GM19468 (cell line): ENCODE results near the gene CISD3.
"Not testable (repeated sequence)": the region's sequence is repeated elsewhere in the genome, so short reads cannot be mapped to it uniquely, and the experiment has no call there.

Experiments used
- ATAC-seq: cut with Tn5 transposase; IDR thresholded peaks from one replicate; pipeline ENCODE4 v1.9.1; 2021; ENCODE audit warnings: mild to moderate bottlenecking, moderate library complexity, moderate number of reproducible peaks; ENCODE audit not compliant: unreplicated experiment; ENCODE audit errors: extremely low read depth

Gene CISD3

GRCh38 chr17:38724337-38724988, 5.7 kb upstream of the CISD3 start:
- no peak for ATAC-seq

- ATAC-seq: no peak
Observed at GRCh38 chr17:38725066-38725465, 5.1 kb upstream of the CISD3 start.

GRCh38 chr17:38726145-38726544, 4.0 kb upstream of the CISD3 start:
- not testable (repeated sequence) for ATAC-seq

- ATAC-seq: no peak
Observed at GRCh38 chr17:38727736-38728135, 2.4 kb upstream of the CISD3 start.

- no peak for ATAC-seq
Observed at GRCh38 chr17:38728290-38728831, 1.8 kb upstream of the CISD3 start.

GRCh38 chr17:38729368-38729885, 714 bp upstream of the CISD3 start:
- no peak for ATAC-seq

- no peak for ATAC-seq
Observed at GRCh38 chr17:38730526-38731379, 612 bp downstream of the CISD3 start.

- no peak for ATAC-seq
Observed at GRCh38 chr17:38731526-38732294, 1.6 kb downstream of the CISD3 start.

- no peak for ATAC-seq
Observed at GRCh38 chr17:38732376-38733281, 2.5 kb downstream of the CISD3 start.

- no peak for ATAC-seq
Observed at GRCh38 chr17:38733282-38733981, 3.3 kb downstream of the CISD3 start.

- ATAC-seq: no peak
Observed at GRCh38 chr17:38733982-38734973, 4.1 kb downstream of the CISD3 start.

- ATAC-seq: no peak
Observed at GRCh38 chr17:38735161-38735997, 5.2 kb downstream of the CISD3 start.

- ATAC-seq: no peak
Observed at GRCh38 chr17:38738007-38738662, 8.0 kb downstream of the CISD3 start.

- ATAC-seq: no peak
Observed at GRCh38 chr17:38738686-38739085, 8.5 kb downstream of the CISD3 start.

- no peak for ATAC-seq
Observed at GRCh38 chr17:38739305-38739704, 9.2 kb downstream of the CISD3 start.

- ATAC-seq: no peak
Observed at GRCh38 chr17:38740044-38740443, 9.9 kb downstream of the CISD3 start.
